BJ (cell line): ENCODE measurements around the gene LMTK2. TPM values are rescaled to one million over a fixed set of nuclear protein-coding genes. Genes with fewer than 3 reads are reported as not detected.

Experiments used
- CTCF ChIA-PET: fragments of 350-600 bp; formaldehyde crosslinking; extraction: SDS; loops from one replicate; lab custom pipeline; 2021; ENCODE audit warnings: antibody characterized with exemption, inconsistent platforms; lab: Yijun Ruan, JAX
- POLR2A ChIA-PET: fragments of 300-600 bp; sonication (Branson Sonifier 250); formaldehyde crosslinking; extraction: SDS; loops from one replicate; lab custom pipeline; 2021; ENCODE audit warnings: antibody characterized with exemption; lab: Charles Lee
- DNase-seq: peaks from one replicate; pipeline ENCODE4 v3.0.0-alpha.2; 2011; ENCODE audit warnings: low read depth
- H3K27me3 ChIP-seq: 2 replicates; pipeline ENCODE4 v1.6.0; 2011; ENCODE audit warnings: low read length; ENCODE audit not compliant: control insufficient read depth, insufficient read depth
- H3K36me3 ChIP-seq: 2 replicates; pipeline ENCODE4 v1.5.1; 2011; ENCODE audit warnings: low read length; ENCODE audit not compliant: control insufficient read depth, insufficient read depth
- H3K4me3 ChIP-seq: 2 replicates; pipeline ENCODE4 v1.5.1; 2011; ENCODE audit warnings: low read depth, mild to moderate bottlenecking, control low read depth, low read length
- polyA plus RNA-seq: library from polyadenylated mRNA; depleted of rRNA; stranded (reverse); fragments of >200 nt; gene quantifications from 2 replicates; pipeline ENCODE4 v1.2.3, GENCODE V29; 2011
- TF ChIP-seq, protein P1 (sequence below): IDR thresholded peaks from 2 replicates; pipeline ENCODE4 v1.5.1; 2011; ENCODE audit warnings: low read depth, mild to moderate bottlenecking, control low read depth, inconsistent platforms, low read length, moderate library complexity; ENCODE audit not compliant: insufficient read depth

The LMTK2 gene
- polyA plus RNA-seq, 1 experiment, result 3.8 TPM

DNA sequence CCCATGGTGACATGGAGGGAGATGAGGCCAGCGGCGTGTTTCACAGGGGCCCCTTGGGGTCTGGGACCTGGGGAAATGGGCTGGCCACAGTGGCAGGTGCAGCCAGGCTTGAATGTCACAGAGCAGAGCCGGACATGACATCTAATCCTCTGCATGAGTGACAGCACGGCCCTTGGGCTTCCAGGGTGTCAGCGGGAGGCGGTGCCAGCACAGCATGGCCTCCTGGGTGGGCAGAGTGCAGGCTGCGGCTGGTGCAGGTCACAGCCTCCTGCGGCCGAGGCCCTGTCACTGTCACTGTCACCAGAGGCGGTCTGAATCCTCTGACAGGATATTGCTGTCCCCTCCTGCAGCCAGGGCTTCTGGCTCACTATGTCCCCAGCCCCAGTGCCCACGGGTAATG is 122.8 kb downstream of the LMTK2 start:
- Histone ChIP-seq H3K27me3 (no peaks in the 10 kb centered on the region), H3K4me3 (no peak overlapping the region), H3K36me3 (peaks cover 3% of the 10 kb centered on the region)
- DNase-seq, result no peak
- CTCF ChIA-PET, result no interaction called here
- TF ChIP-seq, protein P1, sequence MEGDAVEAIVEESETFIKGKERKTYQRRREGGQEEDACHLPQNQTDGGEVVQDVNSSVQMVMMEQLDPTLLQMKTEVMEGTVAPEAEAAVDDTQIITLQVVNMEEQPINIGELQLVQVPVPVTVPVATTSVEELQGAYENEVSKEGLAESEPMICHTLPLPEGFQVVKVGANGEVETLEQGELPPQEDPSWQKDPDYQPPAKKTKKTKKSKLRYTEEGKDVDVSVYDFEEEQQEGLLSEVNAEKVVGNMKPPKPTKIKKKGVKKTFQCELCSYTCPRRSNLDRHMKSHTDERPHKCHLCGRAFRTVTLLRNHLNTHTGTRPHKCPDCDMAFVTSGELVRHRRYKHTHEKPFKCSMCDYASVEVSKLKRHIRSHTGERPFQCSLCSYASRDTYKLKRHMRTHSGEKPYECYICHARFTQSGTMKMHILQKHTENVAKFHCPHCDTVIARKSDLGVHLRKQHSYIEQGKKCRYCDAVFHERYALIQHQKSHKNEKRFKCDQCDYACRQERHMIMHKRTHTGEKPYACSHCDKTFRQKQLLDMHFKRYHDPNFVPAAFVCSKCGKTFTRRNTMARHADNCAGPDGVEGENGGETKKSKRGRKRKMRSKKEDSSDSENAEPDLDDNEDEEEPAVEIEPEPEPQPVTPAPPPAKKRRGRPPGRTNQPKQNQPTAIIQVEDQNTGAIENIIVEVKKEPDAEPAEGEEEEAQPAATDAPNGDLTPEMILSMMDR, result no peak
- POLR2A ChIA-PET, result no interaction called here

GRCh38 chr7:98229991-98230745 is 123.5 kb downstream of the LMTK2 start:
- Histone ChIP-seq H3K36me3 (peaks cover 3% of the 10 kb centered on the region), H3K27me3 (no peaks in the 10 kb centered on the region), H3K4me3 (no peak overlapping the region)
- ChIA-PET POLR2A (no interaction called here), CTCF (no interaction called here)
- DNase-seq, result no peak
- TF ChIP-seq, protein P1, result no peak

DNA sequence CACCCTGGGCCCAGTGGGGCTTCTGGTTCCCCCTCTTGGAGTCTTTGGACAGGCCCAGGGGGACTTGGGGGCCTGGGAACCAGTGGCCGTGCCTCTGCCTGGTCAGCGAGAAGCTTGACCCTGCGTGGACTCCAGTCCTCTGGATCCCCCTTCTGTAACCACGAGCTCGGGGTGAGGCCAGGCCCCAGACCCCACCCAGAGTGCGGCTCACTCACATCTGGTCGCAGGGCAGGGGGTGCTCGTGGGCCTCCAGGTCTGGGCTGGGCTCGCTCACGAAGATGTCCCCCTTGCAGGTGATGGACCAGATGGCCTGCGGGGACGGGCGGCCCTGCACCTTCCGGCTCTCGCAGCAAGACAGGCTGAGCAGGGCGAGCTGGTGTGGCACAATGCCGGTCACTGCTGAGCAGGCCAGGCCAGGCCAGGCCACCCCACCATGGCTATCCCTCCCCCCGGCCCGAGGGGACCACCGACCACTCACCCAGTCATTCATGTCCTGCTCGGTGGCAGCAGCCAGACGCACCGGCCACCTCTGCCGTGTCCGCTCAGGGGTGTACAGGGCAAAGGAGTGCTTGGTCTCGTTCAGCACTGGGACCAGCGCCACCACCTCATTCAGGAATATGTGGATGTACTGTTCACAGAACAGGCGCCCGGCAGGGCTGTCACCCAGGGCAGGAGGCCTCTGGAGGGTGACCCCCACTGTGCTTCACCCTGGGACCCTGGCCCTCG is 124.2 kb downstream of the LMTK2 start:
- POLR2A ChIA-PET, result no interaction called here
- Histone ChIP-seq H3K27me3 (no peaks in the 10 kb centered on the region), H3K36me3 (peaks cover 3% of the 10 kb centered on the region), H3K4me3 (no peak overlapping the region)
- TF ChIP-seq, protein P1, result no peak
- CTCF ChIA-PET, result no interaction called here
- DNase-seq, result no peak

DNA sequence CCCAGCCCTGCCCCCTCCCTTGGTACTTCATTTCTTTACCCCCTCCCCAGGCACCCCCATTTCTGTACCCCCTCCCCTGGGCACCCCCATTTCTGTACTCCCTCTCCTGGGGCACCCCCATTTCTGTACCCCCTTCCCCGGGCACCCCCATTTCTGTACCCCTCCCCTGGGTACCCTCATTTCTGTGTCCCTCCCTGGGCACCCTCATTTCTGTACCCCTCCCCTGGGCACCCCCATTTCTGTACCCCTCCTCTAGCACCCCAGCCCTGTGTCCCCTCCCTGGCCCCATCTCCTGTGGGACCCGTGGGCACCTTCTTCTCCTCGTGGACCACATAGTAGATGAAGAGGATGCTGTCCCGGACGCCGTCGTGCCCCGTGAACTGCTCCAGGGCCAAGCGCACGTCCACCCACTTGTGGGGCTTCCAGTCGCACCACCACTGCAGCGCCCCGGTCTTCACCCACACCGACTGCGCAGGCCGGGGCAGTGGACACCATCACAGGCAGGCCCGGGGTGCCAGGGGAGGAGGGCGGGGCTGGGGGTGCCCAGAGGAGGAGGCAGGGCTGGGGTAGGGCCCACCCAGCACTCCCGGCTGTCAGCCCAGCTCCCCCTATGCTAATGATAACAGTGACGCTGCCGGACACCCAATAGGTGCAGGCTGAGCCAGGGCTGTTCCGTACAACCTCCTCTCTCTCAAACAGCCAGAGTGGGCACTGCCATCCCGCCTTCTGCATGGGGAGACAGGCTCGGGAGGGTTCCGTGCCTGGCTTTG is 125.0 kb downstream of the LMTK2 start:
- no peak overlapping the region for H3K4me3 ChIP-seq
- TF ChIP-seq, protein P1, result no peak
- DNase-seq, result no peak
- ChIA-PET CTCF (no interaction called here), POLR2A (no interaction called here)
- H3K36me3 ChIP-seq, result peaks cover 3% of the 10 kb centered on the region
- H3K27me3 ChIP-seq, result no peaks in the 10 kb centered on the region

- ChIA-PET CTCF (no interaction called here), POLR2A (no interaction called here)
- H3K36me3 ChIP-seq, result peaks cover 5% of the 10 kb centered on the region
- TF ChIP-seq, protein P1, result no peak
- no peak overlapping the region for H3K4me3 ChIP-seq
- DNase-seq, result no peak
- H3K27me3 ChIP-seq, result no peaks in the 10 kb centered on the region
These were observed 125.6 kb downstream of the LMTK2 start for GRCh38 chr7:98232263-98232585.
